ENCODE results near the gene ZNF445. TPM values are rescaled to one million over a fixed set of nuclear protein-coding genes. Genes with fewer than 3 reads are reported as not detected.

ZNF445 gene
- total RNA-seq, 1 experiment from 2014 or later = 15.9 TPM

DNA sequence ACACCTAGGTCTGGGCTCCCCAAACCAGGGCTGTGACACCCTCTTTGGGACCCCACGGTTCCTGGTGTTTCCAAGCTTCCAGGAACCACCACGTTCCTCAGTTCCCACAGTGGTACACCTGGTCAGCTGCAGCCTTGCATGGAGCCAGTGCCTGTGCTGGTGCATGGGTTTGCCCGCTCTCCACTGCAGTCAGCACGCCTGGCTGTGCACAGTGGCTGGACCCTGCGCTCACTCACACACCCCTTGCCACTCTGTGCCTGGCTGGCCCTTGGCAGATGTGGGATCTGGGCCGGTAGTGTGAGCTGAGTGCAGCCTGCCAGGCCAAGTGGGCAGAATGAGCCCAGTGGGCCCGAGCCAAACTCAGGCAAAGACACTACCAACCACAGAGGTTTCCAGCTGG, 90.1 kb downstream of the ZNF445 start:
- ChIA-PET CTCF (no interaction called here), POLR2A (ENCODE audit: unreplicated experiment) (no interaction called here)
- H3K4me2 ChIP-seq = no peak overlapping the region
- no peaks in the 10 kb centered on the region for H3K9me2 ChIP-seq (ENCODE audit: insufficient read depth)
- TF ChIP-seq EZH2 (IDR thresholded peaks at IDR 0.05; ENCODE audit: low read depth) = no peak
- no peak for TF ChIP-seq CTCF (conservative IDR thresholded peaks at IDR 0.05)
- no peak overlapping the region for H3K4me3 ChIP-seq
- no TSS peak for BruUV-seq (replicated peaks)
- no peak for DNase-seq
- H3K79me2 ChIP-seq (ENCODE audit: low read depth) = no peaks in the 10 kb centered on the region
- H2AFZ ChIP-seq = no peak overlapping the region
- no peaks in the 10 kb centered on the region for H3K27me3 ChIP-seq (ENCODE audit: insufficient read depth, low read depth)
- no peaks in the 10 kb centered on the region; the same call in 1 of the 2 replicates for H3K9me3 ChIP-seq (ENCODE audit: insufficient read depth, low read depth)
- no peaks in the 10 kb centered on the region for H4K20me1 ChIP-seq (ENCODE audit: insufficient read depth)
- no peaks in the 10 kb centered on the region for H3K4me1 ChIP-seq (replicated peaks; ENCODE audit: insufficient read depth)
- H3K36me3 ChIP-seq (ENCODE audit: low read depth) = no peaks in the 10 kb centered on the region
- no peak overlapping the region for H3K27ac ChIP-seq
- no peaks in the 10 kb centered on the region for H3F3A ChIP-seq (ENCODE audit: insufficient read depth, low read depth)
- intact Hi-C loops (cut with micrococcal nuclease; ENCODE audit: unreplicated experiment) = no loop called here

Other genes with a start within 250 kb of the ZNF445 start
- gene TOPAZ1, start 235.8 kb downstream of the ZNF445 start, total RNA-seq (2021) = not detected in 2 replicates
- gene TCAIM, start 138.9 kb downstream of the ZNF445 start, total RNA-seq (2021) = 22.8 and 28.3 TPM in 2 replicates
- gene ZKSCAN7, start 77.5 kb upstream of the ZNF445 start, total RNA-seq (2021) = 0.83 TPM in 2 replicates
- 1.0 and 1.2 TPM in 2 replicates for gene ZNF660, start 107.3 kb upstream of the ZNF445 start, total RNA-seq (2021)
- 7.4 and 9.5 TPM in 2 replicates for gene ZNF197, start 147.4 kb upstream of the ZNF445 start, total RNA-seq (2021)
- gene ZNF35, start 171.1 kb upstream of the ZNF445 start, total RNA-seq (2021) = 5.4 and 7.0 TPM in 2 replicates
- 2.1 and 2.8 TPM in 2 replicates for gene ZNF502, start 235.0 kb upstream of the ZNF445 start, total RNA-seq (2021)

Measured in PC-9 (cell line).